Measurements from ENCODE around the gene SLC22A24. TPM values are rescaled to one million over a fixed set of nuclear protein-coding genes. Genes with fewer than 3 reads are reported as not detected.
"Not testable (repeated sequence)": the region's sequence is repeated elsewhere in the genome, so short reads cannot be mapped to it uniquely, and the experiment has no call there.

The SLC22A24 gene
- total and polyA plus RNA-seq, 4 donors, result not detected

DNA sequence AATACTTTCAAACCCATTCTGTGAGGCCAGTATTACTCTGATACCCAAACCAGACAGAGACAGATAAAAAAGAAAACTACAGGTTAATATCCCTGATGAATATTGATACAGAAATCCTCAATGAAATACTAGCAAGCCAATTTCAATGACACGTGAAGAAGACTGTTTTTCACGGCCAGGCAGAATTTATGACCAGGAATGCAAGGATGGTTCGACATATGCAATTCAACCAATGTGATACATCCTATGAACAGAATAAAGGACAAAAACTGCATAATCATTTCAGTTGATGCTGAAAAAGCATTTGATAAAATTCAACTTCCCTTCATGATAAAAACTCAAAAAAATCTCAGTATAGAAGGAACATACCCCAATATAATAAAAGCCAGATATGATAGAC lies 44.5 kb downstream of the SLC22A24 start:
- no peak for DNase-seq (ENCODE audit: low read depth in 4 of 6, low spot score in 6 of 6)
- 83% methylated on average over 2 of the region's 3 CpGs for WGBS (ENCODE audit: insufficient coverage)
- Histone ChIP-seq H3K27ac (ENCODE audit: low read depth, low read length) (no peak overlapping the region), H3K9me3 (ENCODE audit: control insufficient read depth, insufficient read depth, low read length) (no peaks in the 10 kb centered on the region), H3K4me1 (ENCODE audit: control insufficient read depth, insufficient read depth, low read length) (no peaks in the 10 kb centered on the region), H3K36me3 (ENCODE audit: control insufficient read depth, insufficient read depth, low read length) (no peaks in the 10 kb centered on the region), H3K27me3 (ENCODE audit: control insufficient read depth, insufficient read depth, low read length) (no peaks in the 10 kb centered on the region), H3K4me3 (ENCODE audit: low read depth, low read length) (no peak overlapping the region)

DNA sequence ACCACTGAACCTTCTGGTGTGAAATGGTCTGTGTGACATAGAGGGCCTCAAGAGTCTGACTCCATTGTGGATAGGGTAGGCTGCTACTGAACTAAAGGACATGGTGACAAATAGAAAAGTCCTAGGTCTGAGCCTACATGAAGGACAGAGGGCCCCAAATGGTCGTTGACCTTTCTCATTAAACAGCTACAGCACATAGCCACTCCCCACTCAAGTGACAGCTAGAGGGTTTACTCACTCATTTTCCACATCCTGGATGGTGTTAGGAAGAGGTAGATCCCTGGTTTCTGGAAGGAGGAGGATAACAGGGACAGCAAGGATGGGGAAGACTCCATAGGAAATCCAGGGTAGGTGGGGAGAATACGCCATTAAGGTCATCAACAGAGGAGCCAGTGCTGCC lies 63.3 kb downstream of the SLC22A24 start:
- no peaks in the 10 kb centered on the region for H3K36me3 ChIP-seq (ENCODE audit: control insufficient read depth, insufficient read depth, low read length)
- DNase-seq (ENCODE audit: low read depth in 4 of 6, low spot score in 6 of 6), result no peak
- no peaks in the 10 kb centered on the region for H3K9me3 ChIP-seq (ENCODE audit: control insufficient read depth, insufficient read depth, low read length)
- no peak overlapping the region for H3K27ac ChIP-seq (ENCODE audit: low read depth, low read length)
- H3K4me1 ChIP-seq (ENCODE audit: control insufficient read depth, insufficient read depth, low read length), result no peaks in the 10 kb centered on the region
- H3K27me3 ChIP-seq (ENCODE audit: control insufficient read depth, insufficient read depth, low read length), result no peaks in the 10 kb centered on the region
- no peak overlapping the region for H3K4me3 ChIP-seq (ENCODE audit: low read depth, low read length)
- 100% methylated on average over 1 of the region's 2 CpGs for WGBS (ENCODE audit: insufficient coverage)

DNA sequence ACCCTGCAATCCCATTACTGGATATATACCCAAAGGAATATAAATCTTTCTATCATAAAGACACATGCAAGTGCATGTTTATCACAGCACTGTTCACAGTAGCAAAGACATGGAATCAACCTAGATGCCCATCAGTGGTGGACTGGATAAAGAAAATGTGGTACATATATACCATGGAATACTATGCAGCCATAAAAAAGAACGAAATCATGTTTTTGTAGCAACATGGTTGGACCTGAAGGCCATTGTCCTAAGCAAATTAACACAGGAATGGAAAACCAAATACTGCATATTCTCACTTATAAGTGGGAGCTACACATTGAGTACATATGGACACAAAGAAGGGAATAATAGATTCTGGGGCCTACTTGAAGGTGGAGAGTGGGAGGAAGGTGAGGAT lies 97.8 kb downstream of the SLC22A24 start:
- H3K27ac ChIP-seq (ENCODE audit: low read depth, low read length); H3K27me3 ChIP-seq (ENCODE audit: control insufficient read depth, insufficient read depth, low read length); H3K4me3 ChIP-seq (ENCODE audit: low read depth, low read length); H3K36me3 ChIP-seq (ENCODE audit: control insufficient read depth, insufficient read depth, low read length); DNase-seq (ENCODE audit: low read depth in 4 of 6, low spot score in 6 of 6); H3K4me1 ChIP-seq (ENCODE audit: control insufficient read depth, insufficient read depth, low read length); H3K9me3 ChIP-seq (ENCODE audit: control insufficient read depth, insufficient read depth, low read length): not testable (repeated sequence)
- WGBS (ENCODE audit: insufficient coverage), result no CpG with 5 or more reads among the region's 1 CpG

DNA sequence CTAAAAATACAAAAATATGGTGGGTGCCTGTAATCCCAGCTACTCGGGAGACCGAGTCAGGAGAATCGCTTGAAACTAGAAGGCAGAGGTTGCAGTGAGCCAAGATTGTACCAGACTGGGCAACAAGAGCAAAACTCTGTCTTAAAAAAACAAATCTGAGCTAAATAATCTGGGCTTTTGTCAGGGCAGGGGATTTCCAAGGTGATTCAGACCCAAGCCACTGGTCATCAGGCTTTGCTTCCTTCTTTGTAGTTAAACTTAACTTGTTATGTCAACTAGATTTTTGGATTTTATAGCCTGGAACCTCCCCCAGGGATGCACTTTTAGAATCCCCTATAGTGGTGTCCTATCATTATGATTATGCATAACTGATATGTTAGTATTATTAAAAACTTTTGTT lies 101.4 kb downstream of the SLC22A24 start:
- no peak overlapping the region for H3K4me3 ChIP-seq (ENCODE audit: low read depth, low read length)
- 95% methylated on average over 3 of the region's 3 CpGs for WGBS (ENCODE audit: insufficient coverage)
- H3K4me1 ChIP-seq (ENCODE audit: control insufficient read depth, insufficient read depth, low read length), result no peaks in the 10 kb centered on the region
- no peaks in the 10 kb centered on the region for H3K27me3 ChIP-seq (ENCODE audit: control insufficient read depth, insufficient read depth, low read length)
- H3K27ac ChIP-seq (ENCODE audit: low read depth, low read length), result no peak overlapping the region
- no peaks in the 10 kb centered on the region for H3K9me3 ChIP-seq (ENCODE audit: control insufficient read depth, insufficient read depth, low read length)
- H3K36me3 ChIP-seq (ENCODE audit: control insufficient read depth, insufficient read depth, low read length), result no peaks in the 10 kb centered on the region
- DNase-seq (ENCODE audit: low read depth in 4 of 6, low spot score in 6 of 6), result no peak

DNA sequence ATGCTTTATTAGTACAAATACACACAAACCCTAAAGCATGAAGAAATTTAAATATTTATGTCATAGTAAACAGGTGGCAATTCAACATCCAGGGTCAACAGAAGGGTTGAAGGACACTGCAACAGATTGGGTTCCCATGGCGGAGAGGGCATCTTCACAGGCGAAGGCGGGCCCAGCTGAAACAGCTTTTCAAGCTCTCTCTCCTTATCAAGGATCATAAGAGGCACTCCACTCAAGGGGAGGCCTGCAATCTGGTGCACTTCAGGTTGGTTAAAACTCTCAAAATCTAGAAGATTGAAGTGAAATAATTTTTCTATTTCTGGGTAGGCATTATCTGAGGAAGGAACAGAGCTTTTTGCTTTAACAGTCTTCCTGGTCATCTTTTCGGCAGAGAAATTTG lies 111.6 kb downstream of the SLC22A24 start:
- DNase-seq (ENCODE audit: low read depth in 4 of 6, low spot score in 6 of 6), result no peak
- Histone ChIP-seq H3K4me1 (ENCODE audit: control insufficient read depth, insufficient read depth, low read length) (no peaks in the 10 kb centered on the region), H3K27ac (ENCODE audit: low read depth, low read length) (no peak overlapping the region), H3K4me3 (ENCODE audit: low read depth, low read length) (no peak overlapping the region), H3K9me3 (ENCODE audit: control insufficient read depth, insufficient read depth, low read length) (no peaks in the 10 kb centered on the region), H3K27me3 (ENCODE audit: control insufficient read depth, insufficient read depth, low read length) (no peaks in the 10 kb centered on the region), H3K36me3 (ENCODE audit: control insufficient read depth, insufficient read depth, low read length) (no peaks in the 10 kb centered on the region)
- 88% methylated on average over 4 of the region's 4 CpGs for WGBS (ENCODE audit: insufficient coverage)

Other genes with a start within 250 kb of the SLC22A24 start
- gene CHRM1, start 222.9 kb downstream of the SLC22A24 start, total RNA-seq, result 1 to 10 TPM in 1 of 2 donors, under 1 TPM in 1; 0.89 to 4.4 TPM
- 1 to 10 TPM; 1.2 to 3.1 TPM for gene CHRM1, start 222.9 kb downstream of the SLC22A24 start, polyA plus RNA-seq (ENCODE audit: insufficient read length in 2 of 2)
- gene SLC22A6, start 159.3 kb downstream of the SLC22A24 start, total RNA-seq, result 100 to 1,000 TPM in 1 of 2 donors, 10 to 100 TPM in 1; 25.0 to 340 TPM
- gene SLC22A6, start 159.3 kb downstream of the SLC22A24 start, polyA plus RNA-seq (ENCODE audit: insufficient read length in 2 of 2), result 10 to 100 TPM; 12.2 to 81.1 TPM
- gene SLC22A8, start 128.4 kb downstream of the SLC22A24 start, total RNA-seq, result 10 to 100 TPM; 13.3 to 95.5 TPM
- 10 to 100 TPM in 1 of 2 donors, under 1 TPM in 1; 0.46 to 44.7 TPM for gene SLC22A8, start 128.4 kb downstream of the SLC22A24 start, polyA plus RNA-seq (ENCODE audit: insufficient read length in 2 of 2)
- not detected for gene SLC22A25, start 99.4 kb upstream of the SLC22A24 start, total RNA-seq
- gene SLC22A25, start 99.4 kb upstream of the SLC22A24 start, polyA plus RNA-seq (ENCODE audit: insufficient read length in 2 of 2), result under 1 TPM in 1 of 2 donors, not detected in 1; 0.12 TPM
- gene SLC22A9, start 225.6 kb upstream of the SLC22A24 start, total RNA-seq, result under 1 TPM in 1 of 2 donors, not detected in 1; 0.10 TPM
- gene SLC22A9, start 225.6 kb upstream of the SLC22A24 start, polyA plus RNA-seq (ENCODE audit: insufficient read length in 2 of 2), result under 1 TPM; 0.06 to 0.11 TPM

Data from spinal cord (tissue), 10 donors.